ENCODE measurements around the gene BTAF1. TPM values are rescaled to one million over a fixed set of nuclear protein-coding genes. Genes with fewer than 3 reads are reported as not detected.
A peak's percentile ranks its signal among the peaks of the same experiment; 100 is the strongest.

BTAF1 gene
- total RNA-seq, 1 experiment from 2014 or later: 49.6 TPM

- TF ChIP-seq, protein P1, sequence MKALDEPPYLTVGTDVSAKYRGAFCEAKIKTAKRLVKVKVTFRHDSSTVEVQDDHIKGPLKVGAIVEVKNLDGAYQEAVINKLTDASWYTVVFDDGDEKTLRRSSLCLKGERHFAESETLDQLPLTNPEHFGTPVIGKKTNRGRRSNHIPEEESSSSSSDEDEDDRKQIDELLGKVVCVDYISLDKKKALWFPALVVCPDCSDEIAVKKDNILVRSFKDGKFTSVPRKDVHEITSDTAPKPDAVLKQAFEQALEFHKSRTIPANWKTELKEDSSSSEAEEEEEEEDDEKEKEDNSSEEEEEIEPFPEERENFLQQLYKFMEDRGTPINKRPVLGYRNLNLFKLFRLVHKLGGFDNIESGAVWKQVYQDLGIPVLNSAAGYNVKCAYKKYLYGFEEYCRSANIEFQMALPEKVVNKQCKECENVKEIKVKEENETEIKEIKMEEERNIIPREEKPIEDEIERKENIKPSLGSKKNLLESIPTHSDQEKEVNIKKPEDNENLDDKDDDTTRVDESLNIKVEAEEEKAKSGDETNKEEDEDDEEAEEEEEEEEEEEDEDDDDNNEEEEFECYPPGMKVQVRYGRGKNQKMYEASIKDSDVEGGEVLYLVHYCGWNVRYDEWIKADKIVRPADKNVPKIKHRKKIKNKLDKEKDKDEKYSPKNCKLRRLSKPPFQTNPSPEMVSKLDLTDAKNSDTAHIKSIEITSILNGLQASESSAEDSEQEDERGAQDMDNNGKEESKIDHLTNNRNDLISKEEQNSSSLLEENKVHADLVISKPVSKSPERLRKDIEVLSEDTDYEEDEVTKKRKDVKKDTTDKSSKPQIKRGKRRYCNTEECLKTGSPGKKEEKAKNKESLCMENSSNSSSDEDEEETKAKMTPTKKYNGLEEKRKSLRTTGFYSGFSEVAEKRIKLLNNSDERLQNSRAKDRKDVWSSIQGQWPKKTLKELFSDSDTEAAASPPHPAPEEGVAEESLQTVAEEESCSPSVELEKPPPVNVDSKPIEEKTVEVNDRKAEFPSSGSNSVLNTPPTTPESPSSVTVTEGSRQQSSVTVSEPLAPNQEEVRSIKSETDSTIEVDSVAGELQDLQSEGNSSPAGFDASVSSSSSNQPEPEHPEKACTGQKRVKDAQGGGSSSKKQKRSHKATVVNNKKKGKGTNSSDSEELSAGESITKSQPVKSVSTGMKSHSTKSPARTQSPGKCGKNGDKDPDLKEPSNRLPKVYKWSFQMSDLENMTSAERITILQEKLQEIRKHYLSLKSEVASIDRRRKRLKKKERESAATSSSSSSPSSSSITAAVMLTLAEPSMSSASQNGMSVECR (CRISPR knock-in tag; IDR thresholded peaks at IDR 0.05; ENCODE audit: borderline replicate concordance): peak; percentile 79
- TF ChIP-seq E2F1 (CRISPR knock-in tag; IDR thresholded peaks at IDR 0.05): peak; percentile 62; the same call in 1 of the 2 replicates
- TF ChIP-seq GTF2I (CRISPR knock-in tag; conservative IDR thresholded peaks at IDR 0.05): no peak
- TF ChIP-seq ELF4 (CRISPR knock-in tag; IDR thresholded peaks at IDR 0.05; ENCODE audit: low read depth): no peak
- no peak for TF ChIP-seq ESRRA (CRISPR knock-in tag; IDR thresholded peaks at IDR 0.05; ENCODE audit: borderline replicate concordance)
- no peak for TF ChIP-seq NFYB (CRISPR knock-in tag; conservative IDR thresholded peaks at IDR 0.05; ENCODE audit: low read depth)
- TF ChIP-seq TEAD4 (CRISPR knock-in tag; IDR thresholded peaks at IDR 0.05): peak; percentile 33; the same call in 1 of the 2 replicates
- peak; percentile 62; the same call in 1 of the 2 replicates for TF ChIP-seq ZNF281 (CRISPR knock-in tag; IDR thresholded peaks at IDR 0.05)
- TF ChIP-seq ZNF425 (CRISPR knock-in tag; conservative IDR thresholded peaks at IDR 0.05): no peak
- no peak for TF ChIP-seq AFF4 (CRISPR knock-in tag; IDR thresholded peaks at IDR 0.05; ENCODE audit: borderline replicate concordance)
- TF ChIP-seq SMAD3 (CRISPR knock-in tag; IDR thresholded peaks at IDR 0.05; ENCODE audit: borderline replicate concordance): peak; percentile 77
- TF ChIP-seq ZNF396 (CRISPR knock-in tag; IDR thresholded peaks at IDR 0.05; ENCODE audit: borderline replicate concordance): no peak
- no peak for TF ChIP-seq ZNF671 (CRISPR knock-in tag; IDR thresholded peaks at IDR 0.05)
- no peak for TF ChIP-seq E2F4 (CRISPR knock-in tag; IDR thresholded peaks at IDR 0.05; ENCODE audit: borderline replicate concordance, low read depth)
- 0 out of 2 replicates have a peak, but pooled peaks have one; percentile 79 for TF ChIP-seq FOXJ3 (CRISPR knock-in tag; IDR thresholded peaks at IDR 0.05; ENCODE audit: borderline replicate concordance)
- peak; percentile 77 for TF ChIP-seq TEAD1 (CRISPR knock-in tag; IDR thresholded peaks at IDR 0.05)
- no peak for TF ChIP-seq RELA (CRISPR knock-in tag; IDR thresholded peaks at IDR 0.05; ENCODE audit: borderline replicate concordance)
- TF ChIP-seq ZNF232 (CRISPR knock-in tag; IDR thresholded peaks at IDR 0.05): peak; percentile 74; the same call in 1 of the 2 replicates
- no peak for TF ChIP-seq RORB (CRISPR knock-in tag; IDR thresholded peaks at IDR 0.05)
- TF ChIP-seq ZBTB21 (CRISPR knock-in tag; IDR thresholded peaks at IDR 0.05; ENCODE audit: borderline replicate concordance): peak; percentile 82
Observed at GRCh38 chr10:91908337-91909116, 15.0 kb upstream of the BTAF1 start (continued).
